Gastrocnemius medialis (tissue), 4 donors: ENCODE measurements around the gene ARL14EPL.

Source experiments
- POLR2A ChIP-seq, 2 donors: fragments of 450-650 bp; IDR thresholded peaks; one replicate each; pipeline ENCODE4 v1.6.1; 2017; ENCODE audit warnings: antibody characterized with exemption in 2 of 2, mild to moderate bottlenecking in 2 of 2, moderate library complexity in 2 of 2
- TF ChIP-seq, protein P1 (sequence below), 5 experiments: fragments of 450-650 bp in 3 of 5; fragments of 200-600 bp in 2 of 5; sonication (generic) in 2 of 5; IDR thresholded peaks in 4 of 5; conservative IDR thresholded peaks in 1 of 5; 1 replicate in 4 of 5; 2 replicates in 1 of 5; pipeline ENCODE4 v1.5.1; 2016 to 2019; ENCODE audit warnings: antibody characterized with exemption in 5 of 5, mild to moderate bottlenecking in 3 of 5, moderate library complexity in 3 of 5

DNA sequence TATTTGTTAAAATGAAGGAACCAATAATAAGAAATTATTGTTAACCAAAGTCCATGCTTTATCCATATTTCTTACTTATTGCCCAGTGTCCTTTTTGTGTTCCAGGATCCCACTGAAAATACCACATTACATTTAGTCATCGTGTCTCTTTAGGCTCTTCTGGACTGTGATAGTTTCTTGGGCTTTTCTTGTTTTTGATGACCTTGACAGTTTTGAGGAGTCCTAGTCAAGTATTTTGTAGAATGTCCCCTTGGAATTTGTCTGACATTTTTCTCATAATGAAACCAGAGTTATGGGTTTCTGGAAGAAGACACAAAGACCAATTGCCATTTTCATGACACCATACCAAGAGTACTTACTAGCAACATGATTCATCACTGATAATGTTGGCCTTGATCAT is 38.9 kb downstream of the ARL14EPL start:
- TF ChIP-seq, protein P1, sequence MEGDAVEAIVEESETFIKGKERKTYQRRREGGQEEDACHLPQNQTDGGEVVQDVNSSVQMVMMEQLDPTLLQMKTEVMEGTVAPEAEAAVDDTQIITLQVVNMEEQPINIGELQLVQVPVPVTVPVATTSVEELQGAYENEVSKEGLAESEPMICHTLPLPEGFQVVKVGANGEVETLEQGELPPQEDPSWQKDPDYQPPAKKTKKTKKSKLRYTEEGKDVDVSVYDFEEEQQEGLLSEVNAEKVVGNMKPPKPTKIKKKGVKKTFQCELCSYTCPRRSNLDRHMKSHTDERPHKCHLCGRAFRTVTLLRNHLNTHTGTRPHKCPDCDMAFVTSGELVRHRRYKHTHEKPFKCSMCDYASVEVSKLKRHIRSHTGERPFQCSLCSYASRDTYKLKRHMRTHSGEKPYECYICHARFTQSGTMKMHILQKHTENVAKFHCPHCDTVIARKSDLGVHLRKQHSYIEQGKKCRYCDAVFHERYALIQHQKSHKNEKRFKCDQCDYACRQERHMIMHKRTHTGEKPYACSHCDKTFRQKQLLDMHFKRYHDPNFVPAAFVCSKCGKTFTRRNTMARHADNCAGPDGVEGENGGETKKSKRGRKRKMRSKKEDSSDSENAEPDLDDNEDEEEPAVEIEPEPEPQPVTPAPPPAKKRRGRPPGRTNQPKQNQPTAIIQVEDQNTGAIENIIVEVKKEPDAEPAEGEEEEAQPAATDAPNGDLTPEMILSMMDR (IDR thresholded peaks at IDR 0.05 in 4 of 5, conservative IDR thresholded peaks at IDR 0.05 in 1 of 5): no peak
- no peak for TF ChIP-seq POLR2A (IDR thresholded peaks at IDR 0.05)
